HG03103 (cell line): ENCODE measurements around the gene TIAM1.
"Not testable (repeated sequence)": the region's sequence is repeated elsewhere in the genome, so short reads cannot be mapped to it uniquely, and the experiment has no call there.

Experiments
- ATAC-seq: cut with Tn5 transposase; IDR thresholded peaks from one replicate; pipeline ENCODE4 v1.9.1; 2021; ENCODE audit warnings: low read depth; ENCODE audit not compliant: unreplicated experiment

The TIAM1 gene

GRCh38 chr21:31261759-31262158 is 82.3 kb downstream of the TIAM1 start:
- no peak for ATAC-seq

- ATAC-seq = no peak
These were observed 83.3 kb downstream of the TIAM1 start for GRCh38 chr21:31260790-31261189.

GRCh38 chr21:31258073-31258472 is 86.0 kb downstream of the TIAM1 start:
- ATAC-seq = no peak

GRCh38 chr21:31257265-31257664 is 86.8 kb downstream of the TIAM1 start:
- ATAC-seq = no peak

DNA sequence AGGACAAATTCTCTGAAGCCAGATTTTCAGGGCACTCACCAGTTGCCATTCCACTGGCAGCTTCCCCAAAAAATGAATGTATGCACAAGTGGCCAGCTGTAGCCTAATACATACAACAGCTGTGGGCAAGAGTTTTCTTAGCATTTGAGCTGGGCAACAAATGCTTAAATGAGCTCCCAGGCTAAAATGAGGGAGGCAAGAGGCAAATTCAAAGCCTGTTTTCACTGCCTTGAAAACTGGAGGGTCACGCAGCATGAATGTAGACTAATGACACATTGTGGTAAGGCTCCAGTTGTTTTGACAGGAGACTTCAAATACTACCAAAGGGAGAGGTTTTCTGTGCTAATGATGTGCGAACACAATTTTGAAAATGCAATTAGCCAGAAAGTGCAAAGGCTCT is 88.2 kb downstream of the TIAM1 start:
- no peak for ATAC-seq

DNA sequence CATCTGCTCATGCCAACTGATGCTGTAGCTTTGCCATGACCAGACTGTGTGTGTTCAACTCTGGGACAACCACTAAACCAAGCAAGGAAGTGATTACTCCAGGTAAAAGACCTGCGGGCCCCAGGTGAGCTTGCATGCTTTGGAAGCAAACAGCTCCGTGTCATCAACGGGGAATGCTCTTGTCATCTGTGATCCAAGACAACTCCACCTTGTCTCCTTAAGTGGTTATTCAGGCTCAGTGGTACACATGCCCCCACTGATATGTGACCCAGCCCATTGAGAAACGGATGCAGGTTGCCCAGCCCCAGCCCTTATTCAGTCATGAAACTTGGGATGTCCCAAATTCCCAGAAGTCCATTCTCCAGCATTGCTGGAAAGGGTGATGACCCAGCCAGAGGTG is 89.0 kb downstream of the TIAM1 start:
- ATAC-seq = no peak

DNA sequence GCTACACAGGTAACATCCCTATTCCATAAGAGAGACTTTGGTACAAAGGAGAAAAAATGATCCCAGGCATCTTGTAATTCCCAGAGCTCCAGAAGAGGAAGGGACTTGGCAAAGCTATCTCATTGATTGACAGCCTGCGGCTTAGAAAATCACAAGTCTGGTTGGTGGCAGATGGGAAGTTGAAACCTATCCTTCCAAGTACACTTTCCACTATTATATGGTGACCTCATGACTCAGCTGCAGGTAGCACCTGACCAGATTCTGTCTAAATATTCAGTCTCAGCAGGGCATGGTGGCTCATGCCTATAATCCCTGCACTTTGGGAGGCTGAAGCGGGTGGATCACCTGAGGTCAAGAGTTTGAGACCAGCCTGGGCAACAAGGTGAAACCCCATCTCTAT is 89.9 kb downstream of the TIAM1 start:
- ATAC-seq = no peak

GRCh38 chr21:31253684-31254083 is 90.4 kb downstream of the TIAM1 start:
- ATAC-seq = no peak

GRCh38 chr21:31252611-31253010 is 91.5 kb downstream of the TIAM1 start:
- ATAC-seq = no peak

DNA sequence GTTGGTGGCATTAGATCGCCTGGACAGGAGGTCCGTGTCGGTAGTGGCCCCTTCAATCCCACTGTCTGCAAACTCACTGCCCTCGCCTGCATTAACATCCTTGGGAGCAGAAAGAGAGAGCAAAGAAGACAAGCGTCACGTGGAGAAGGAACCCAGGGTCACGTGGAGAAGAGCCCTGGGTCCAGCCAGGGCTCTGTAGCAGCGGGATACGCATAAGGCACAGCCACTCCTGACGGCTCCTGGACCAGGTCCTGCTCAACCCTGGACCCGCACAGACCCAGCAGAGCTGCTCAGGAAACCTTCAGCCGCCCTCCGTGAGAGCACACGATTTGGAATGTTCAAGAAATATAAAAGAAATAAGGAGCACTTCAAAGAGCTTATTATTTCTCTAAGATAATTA is 92.0 kb downstream of the TIAM1 start:
- ATAC-seq = no peak

DNA sequence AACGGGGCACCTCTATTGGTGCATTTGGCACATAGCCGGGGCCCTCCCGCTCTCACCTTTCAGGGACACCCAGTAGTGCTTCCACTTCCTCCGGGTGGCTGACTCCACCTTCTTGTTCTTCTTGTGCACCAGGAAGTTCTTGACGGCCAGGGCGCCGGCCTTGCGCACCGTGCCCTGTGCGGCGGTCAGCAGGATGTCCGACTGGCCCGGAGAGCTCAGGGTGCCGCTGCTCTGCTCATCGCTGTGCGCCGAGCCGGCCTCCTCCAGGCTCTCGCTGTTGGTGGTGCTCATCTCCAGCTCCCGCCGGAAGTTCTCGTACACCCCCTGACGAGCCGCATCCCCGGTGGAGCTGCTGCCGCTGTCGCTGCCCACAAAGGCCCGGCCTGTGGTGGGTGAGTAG is 92.4 kb downstream of the TIAM1 start:
- no peak for ATAC-seq

GRCh38 chr21:31248598-31248997 is 95.5 kb downstream of the TIAM1 start:
- no peak for ATAC-seq

DNA sequence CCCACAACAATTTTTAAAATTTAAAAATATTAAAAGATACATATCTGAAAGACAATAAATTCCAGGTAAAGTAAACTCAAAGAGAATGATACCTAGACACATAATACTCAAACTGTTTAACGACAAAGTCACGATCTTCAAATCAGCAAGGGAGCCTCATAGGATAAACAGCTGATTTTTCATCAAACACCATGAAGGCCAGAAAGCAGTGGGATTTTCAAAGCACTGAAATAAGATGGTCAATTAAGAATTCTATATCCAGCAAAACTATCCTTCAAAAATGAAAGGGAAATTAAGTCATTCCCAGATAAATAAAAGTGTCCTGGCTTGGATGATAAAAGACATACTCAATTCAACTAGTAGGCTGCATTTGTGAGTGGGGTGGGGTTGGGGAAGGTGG is 100.5 kb downstream of the TIAM1 start:
- ATAC-seq = no peak

DNA sequence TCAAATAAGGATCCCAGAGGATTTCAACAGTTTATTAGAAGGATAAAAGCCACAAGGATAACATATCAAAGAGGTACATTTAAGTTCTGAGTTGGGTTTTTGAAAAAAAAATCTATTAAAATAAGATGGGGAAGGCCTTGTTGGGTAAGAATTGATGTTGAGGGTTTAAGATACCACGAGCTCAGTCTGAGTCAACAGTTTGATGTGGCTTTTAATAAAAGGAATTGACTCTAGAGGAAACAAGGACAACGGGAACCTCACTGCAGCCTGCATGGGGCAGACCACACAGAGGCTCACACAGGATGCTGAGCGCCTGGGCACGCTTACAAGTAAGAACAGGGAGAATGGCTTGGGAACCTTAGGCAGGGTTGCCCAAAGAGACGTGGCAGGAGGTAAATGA is 107.5 kb downstream of the TIAM1 start:
- no peak for ATAC-seq

DNA sequence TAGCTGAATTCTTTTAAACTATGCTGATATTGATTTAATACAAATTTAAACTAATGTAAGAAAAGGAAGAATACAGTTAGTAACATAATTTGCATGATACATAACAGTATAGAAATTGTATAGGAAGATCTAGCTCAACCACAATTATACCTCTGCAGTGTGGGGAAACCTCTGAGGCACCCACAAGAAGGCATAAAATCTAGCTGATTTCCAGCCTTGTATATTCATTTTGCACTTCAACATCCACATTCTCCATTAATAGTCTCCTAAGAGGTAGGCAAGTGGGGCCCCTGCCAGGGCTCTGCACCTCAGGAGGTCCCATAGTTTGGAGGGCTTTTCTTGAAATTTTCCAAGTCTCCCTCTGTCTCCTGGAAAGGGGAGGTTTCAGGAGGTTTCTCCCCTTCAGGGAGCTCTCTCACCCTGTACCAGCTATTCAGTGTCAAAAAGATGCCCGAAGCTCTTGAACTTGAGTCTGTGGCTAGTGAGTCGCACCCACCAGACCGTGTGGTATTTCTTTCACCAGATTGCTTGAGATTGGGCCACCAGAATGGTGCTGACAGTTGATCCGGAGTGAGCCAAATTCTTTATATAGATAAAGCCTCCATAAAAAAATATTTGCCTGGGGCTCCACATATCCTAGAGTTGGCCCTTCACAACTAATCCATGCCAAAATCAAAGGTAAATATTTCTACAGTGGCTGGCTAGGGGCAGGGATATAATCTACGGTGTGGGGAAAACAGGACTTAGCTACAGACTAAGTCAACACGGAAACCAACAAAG is 108.2 kb downstream of the TIAM1 start:
- no peak for ATAC-seq

GRCh38 chr21:31234936-31235335 is 109.1 kb downstream of the TIAM1 start:
- no peak for ATAC-seq

DNA sequence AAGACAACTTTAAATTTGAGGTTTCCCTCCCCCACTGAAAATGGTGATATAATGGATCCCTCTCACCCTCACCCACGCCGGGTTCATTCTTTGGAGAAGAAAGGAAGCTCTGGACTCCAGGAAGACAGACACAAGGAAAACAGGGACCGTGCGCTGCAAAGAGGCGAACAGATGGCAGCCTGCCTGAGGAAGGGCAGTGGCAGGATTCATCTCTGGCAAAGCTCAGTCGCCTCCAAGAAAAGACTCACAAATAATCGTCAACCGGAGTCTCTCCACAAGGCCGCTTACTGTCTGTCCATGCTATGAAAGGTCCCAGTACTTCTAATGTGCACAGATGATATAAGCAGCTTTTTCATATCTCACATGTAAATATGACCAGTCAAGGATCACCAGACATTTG is 110.3 kb downstream of the TIAM1 start:
- no peak for ATAC-seq

DNA sequence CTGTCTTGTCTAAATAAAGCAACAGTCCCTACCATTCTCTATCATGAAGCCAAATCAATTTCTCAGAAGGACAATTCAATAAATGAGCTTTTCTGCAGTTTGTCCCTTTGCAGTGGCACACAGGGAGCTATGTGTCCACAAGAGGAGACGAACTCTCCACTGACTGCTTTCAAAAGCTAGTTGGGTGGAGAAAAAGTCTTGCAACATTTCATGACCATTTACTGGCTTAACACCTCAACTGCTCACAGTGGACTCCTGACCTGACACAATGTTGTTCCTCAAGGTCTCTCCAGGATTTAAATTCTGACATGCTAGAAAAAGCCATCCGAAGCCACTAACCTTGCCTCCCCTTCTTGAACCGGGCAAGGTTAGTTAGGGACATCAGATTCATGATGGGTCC is 111.7 kb downstream of the TIAM1 start:
- ATAC-seq = no peak

DNA sequence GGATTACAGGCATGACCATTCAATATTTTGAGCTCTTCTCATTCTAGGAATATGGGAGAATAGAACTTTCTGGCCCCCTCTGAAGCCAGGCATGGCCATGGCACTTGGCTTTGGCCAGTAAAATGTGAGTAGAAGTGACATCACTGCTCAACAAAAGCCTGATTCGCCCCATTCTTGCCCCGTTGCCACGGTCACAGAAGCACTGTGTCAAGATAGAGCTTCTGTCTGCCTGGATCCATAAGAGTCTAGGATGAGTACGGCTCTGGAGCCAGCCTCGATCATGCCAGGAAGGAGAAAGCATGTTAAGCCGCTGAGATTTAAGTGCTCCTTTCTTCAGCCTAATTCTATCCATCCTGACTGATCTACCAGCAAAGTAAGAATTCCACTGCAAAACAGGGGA is 113.1 kb downstream of the TIAM1 start:
- no peak for ATAC-seq

DNA sequence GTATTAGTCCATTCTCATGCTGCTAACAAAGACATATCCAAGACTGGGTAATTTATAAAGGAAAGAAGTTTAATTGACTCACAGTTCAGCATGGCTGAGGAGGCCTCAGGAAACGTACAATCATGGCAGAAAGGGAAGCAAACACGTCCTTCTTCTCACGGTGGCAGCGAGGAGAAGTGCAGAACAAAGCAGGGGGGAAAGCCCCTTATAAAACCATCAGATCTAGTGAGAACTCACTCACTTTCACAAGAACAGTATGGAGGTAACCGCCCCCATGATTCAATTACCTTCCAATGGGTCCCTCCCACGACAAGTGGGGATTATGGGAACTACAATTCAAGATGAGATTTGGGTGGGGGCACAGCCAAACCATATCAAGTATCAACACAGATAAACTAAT is 115.3 kb downstream of the TIAM1 start:
- ATAC-seq = not testable (repeated sequence)

- no peak for ATAC-seq
These were observed 118.3 kb downstream of the TIAM1 start for GRCh38 chr21:31225713-31226112.

DNA sequence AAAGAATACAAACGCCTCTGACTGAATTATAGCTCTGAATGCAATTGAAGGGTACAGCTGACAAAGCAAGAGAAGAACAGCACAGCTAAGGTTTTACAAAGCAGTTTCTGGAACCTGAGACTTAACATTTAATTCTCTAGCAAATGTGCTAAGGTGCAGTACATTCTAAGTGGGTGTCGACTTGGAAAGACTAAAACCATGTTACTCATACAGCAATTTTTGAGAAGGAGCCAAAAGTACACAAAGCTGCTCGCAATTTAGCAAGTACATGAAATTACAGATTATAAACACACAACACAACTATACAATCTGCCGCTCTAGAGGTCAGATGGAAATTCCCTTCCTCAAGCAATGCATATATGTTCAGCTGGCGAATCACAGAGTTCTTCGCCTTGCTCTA is 121.9 kb downstream of the TIAM1 start:
- no peak for ATAC-seq

- no peak for ATAC-seq
These were observed 123.0 kb downstream of the TIAM1 start for GRCh38 chr21:31221043-31221442.
